SKM-1 treated with dmso at 0.1 percent for 144 hours (cell line): Measurements from ENCODE around the gene RAP1A.
"Not testable (repeated sequence)": the region's sequence is repeated elsewhere in the genome, so short reads cannot be mapped to it uniquely, and the experiment has no call there.

Experiments used
- DNase-seq: peaks from one replicate; lab custom pipeline; 2025; ENCODE audit not compliant: unreplicated experiment; lab: John Stamatoyannopoulos, UW

Gene RAP1A

DNA sequence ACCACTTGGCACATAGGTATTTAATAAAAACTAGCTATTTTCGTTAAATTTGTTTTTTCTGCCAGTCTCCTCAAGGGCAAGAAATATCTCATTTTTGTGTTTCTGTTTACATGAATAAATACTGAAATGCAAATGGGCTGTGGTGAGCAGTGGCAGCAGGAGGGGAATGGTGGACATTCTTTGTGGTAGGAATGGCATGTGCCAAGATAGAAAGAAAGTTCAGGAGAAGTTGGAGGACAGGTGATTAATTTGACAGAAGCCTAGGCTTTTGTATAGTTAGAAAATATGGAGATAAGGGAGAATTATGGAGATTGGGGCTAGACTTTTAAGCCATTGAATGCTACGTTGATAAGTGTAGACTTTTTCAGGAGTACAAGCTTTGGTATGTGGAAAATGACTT lies 8.6 kb downstream of the RAP1A start:
- no peak for DNase-seq

DNA sequence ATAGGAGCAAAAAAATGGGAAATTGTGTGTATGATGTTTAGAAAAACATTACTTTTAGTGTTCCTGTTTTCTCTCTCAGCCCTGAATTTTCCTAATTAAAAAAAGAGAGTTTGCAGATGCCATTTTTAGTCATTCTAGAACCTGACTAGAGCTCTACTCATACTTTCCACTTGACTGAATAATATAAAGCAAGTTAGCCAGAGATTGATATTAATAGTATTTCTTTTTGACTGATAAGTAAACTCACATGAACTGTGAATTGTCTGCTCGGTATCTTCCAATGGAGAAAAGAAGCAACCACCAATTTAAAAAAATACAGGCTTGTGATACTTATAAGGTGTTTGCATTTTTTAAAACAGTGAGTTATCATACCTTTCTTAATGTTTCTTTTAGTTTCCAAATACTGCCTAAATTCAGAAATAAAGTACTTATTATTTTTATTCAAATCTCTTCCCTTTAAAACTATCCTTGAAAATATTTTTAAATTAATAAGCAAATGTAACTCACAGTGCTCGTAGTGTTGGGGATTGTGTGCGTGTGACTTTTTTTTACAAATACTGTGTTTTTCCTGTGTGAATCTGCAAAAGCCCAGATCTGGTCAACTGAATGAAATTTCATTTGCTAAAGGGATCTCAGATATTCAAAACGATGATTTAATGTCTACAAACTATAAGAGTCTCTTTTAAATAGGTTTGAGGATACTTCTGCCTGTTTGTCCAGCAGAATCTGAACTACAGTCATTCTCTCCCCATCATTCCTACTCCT lies 9.8 kb downstream of the RAP1A start:
- no peak for DNase-seq

DNA sequence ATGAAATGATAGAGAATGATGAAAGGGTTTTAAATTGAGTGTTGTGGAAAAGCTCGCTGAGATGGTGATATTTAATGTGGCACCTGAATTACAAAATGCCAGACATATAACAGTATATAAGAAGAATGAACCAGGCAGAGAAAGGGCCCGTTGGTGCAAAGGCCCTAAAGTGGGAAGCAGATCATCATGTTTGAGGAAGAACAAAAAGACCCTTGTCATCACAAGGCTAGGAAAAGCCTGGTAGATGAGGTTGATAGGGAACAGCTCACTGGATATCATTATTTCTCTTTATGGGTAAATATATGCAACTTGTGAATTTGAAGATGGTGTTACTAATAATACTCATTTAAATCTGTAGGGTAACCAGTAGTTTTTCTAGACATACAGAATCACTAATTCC lies 11.0 kb downstream of the RAP1A start:
- DNase-seq, result no peak

DNA sequence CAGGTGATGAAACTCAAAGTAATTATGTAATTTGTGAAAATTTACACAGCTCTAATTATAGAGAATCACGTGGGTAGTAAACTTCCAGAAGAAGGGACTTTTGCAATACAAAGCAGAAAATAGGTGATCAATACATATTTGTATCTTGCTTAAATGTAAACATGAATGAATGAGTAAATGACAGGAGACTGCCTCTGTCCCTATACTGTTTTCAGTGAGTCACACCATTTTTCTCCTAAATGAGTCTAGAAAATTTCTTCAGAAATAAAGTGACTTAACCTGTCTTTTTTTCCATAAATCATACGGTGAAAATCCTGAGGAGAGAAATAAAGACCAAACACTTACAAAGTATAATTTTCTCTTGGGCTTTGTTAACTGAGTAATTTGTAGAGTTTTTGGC lies 11.9 kb downstream of the RAP1A start:
- no peak for DNase-seq

DNA sequence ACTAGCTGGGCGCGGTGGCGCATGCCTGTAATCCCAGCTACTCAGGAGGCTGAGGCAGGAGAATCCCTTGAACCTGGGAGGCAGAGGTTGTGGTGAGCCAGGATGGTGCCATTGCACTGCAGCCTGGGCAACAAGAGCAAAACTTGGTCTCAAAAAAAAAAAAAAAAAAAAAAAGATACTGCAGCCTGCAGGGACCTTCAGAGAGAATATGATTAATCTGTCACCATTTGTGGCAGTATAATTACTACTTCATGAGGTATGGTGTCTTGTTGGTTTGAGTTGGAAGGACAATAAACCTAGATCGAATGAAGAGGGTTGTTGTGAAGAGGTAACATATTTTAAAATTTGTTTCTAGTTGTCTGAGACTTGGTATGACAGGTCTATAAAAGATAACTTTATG lies 13.2 kb downstream of the RAP1A start:
- DNase-seq, result not testable (repeated sequence)

DNA sequence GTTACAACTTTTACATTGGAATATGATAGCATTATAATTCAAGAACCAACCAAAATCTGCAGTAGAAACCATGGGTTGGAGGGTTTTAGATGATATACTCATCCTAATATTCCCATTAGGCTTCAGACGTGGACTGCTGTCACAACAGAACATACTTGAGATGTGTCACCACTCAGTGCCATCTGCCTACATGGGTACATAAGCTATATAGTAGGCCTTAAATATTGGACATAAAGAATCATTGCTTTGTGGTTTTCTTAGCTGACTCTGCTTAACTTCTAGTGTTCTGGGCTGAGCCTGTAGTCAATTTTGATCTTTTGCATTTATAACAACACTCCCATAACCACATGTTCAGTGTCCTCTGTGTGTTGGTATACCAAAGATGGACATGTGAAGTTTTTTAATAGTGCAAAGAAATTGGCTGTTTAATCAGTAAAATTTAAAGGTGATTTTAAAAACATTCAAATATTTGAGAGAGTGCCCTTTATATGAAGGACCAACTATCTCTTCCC lies 14.2 kb downstream of the RAP1A start:
- no peak for DNase-seq

DNA sequence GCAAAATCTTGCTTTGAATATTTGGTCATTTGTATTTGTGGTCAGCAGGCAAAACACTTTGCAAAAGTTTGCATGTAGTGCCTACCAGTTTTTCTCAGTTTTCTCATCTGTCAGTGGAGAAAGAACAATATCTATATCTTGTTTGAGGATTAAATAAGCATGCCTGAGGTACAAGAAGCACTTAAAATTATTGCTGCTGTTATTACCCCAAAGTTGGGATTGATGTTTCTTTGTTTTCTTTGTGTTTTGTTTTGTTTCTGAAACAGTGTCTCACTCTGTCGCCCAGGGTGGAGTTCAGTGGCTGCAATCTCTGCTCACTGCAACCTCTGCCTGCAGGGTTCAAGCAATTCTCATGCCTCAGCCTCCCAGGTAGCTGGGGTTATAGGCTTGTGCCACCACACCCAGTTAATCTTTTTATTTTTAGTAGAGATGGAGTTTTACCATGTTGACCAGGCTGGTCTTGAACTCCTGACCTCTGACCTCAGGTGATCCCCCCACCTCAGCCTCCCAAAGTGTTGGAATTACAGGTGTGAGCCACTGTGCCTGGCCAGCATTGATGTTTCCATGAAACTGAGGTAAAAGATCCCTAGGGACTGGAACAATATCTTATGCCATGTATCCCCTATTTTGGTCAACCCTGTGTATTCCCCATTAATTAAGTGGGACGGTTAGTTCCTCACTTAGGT lies 15.9 kb downstream of the RAP1A start:
- DNase-seq, result no peak

DNA sequence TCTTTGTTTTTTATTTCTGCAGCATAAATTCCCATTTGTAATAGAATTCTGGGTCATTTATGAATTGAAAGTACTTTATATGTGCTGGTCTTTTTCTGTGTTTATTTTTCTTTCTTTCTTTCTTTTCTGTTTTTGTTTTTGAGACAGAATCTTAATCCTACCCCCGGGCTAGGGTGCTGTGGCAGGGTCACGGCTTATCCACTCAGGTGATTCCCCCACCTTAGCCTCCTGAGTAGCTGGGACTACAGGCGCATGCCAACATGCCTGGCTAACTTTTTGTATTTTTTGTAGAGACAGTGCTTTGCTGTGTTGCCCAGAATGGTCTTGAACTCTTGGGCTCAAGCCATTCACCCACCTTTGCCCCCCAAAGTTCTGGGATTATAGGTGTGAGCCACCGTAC lies 18.7 kb downstream of the RAP1A start:
- DNase-seq, result no peak

DNA sequence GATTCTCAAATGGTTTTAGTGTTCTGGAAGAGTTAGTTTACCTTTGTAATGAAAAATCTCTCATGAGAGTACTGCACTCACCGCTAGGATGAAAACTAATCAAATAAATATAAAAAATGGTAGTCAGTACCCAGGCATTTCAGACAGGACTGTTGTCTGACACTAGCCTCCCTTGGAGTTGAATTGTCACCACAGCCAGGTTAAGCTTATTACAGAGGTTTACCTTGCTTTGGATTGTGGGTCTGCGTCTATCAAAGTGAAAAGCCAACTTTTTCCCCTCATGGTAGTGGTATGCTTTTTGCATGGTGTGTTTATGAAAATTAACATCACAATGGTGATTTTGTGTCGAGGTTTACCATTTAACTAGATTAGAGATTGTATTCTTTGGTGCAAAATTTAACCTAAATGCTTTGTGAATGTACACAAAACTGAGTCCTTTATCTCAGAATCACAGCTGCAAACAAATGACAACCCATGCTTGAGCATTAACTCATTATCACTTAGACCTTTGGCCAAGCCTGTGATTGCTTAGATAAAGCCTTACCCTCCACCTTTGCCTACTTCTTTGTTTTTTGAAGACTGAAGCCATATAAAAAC lies 20.1 kb downstream of the RAP1A start:
- DNase-seq, result no peak

DNA sequence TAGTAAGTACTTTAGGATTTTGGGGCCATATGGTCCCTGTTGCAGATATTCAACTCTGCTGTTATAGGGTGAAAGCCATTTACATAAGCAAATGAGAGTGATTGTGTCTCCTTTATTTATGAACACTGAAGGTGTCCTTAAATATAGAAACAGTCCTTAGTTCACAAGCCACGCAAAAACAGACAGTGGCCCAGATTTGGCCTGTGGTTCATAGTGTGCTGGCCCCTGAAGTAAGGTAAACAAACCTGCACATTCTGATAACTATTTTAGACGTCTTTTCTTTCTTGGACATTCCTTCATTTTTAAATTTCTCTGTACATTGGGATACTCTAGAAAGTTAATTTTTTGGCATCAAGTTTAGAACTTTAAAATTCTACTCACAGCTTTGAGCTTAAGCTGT lies 23.5 kb downstream of the RAP1A start:
- no peak for DNase-seq

DNA sequence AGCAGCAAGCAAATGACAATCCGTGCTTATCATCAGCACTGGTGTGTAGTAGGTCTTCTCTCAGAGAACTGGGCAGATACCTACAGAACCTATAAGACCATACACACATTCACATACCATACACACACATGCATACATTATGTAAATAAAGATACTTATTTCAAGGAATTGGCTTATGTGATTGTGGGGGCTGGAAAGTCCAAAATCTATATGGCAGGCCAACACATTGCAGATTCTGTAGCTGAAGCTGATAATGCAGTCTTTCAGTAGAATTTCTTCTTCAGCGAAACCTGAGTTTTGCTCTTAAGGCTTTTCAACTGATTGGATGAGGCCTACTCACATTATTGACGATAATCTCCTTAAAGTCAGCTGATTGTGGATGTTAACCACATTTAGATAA lies 24.1 kb downstream of the RAP1A start:
- no peak for DNase-seq

DNA sequence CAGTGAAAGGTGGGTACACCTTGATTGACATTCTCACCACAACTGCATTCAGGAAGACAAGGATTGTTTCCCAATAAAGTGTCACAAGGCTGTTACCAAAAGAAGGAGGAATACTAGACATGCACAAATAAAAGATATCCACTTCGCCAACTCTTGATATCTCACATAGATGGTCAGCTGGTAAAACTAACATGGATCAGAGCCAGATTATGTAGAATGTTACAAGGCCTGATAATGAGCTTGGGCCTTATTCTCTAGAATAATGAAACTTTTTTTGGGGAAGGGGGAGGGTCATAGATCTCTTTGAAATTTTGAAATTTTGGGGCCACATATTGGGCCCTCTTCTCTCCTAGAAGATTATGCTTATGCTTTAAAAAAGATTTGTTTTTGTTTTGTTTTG lies 24.9 kb downstream of the RAP1A start:
- DNase-seq, result no peak

DNA sequence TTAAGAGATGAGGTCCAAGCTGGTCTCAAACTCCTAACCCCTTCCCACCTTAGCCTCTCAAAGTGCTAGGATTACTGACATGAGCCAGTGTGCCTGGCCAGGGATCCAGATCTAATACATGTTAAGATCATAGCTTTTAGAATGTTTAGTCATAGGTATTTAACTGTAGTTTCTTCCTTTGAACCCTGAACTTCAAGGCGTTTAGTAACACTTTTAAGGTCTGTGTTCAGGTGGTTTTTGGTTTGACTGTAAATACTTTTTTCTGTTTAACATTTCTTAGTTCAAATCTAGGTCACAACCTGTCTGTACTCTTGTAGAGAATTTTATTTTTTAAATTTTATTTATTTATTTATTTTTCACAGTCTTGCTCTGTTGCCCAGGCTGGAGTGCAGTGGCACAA lies 28.1 kb downstream of the RAP1A start:
- DNase-seq, result no peak

DNA sequence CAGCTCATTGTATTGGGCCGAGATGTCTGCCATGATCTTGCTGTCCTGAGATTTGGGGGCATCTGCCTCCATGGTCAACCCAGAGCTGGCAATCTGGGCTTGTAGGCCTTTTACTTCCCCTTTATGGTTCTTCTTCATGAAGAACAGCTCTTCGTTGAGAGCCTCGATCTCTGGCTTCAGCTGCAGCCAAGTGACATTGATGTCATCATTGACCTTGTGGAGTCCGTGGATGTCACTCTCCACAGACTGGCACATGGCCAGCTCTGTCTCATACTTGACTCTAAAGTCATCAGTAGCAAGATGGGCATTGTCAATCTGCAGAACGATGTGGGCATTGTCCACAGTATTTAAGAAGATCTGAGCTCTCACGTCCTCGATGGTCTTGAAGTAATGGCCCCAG lies 29.2 kb downstream of the RAP1A start:
- no peak for DNase-seq

DNA sequence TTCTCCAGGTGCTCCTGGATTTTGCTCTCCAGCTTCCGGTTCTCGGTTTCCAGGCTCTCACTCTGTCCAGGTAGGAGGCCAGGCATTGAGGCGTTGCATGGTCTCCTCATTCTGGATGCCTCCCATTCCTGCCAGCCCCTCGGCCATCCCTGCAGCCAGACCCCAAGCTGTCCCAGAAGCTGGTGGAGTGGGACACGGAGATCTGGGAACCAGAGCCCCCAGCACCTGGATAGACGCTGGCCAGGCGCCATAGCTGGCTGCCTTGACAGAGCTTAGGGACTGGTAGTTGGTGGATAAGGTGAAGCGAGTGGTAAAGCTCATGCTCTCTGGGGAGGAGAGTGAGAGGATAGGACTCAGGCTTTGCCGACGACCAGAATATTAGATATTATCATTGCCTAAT lies 29.6 kb downstream of the RAP1A start:
- no peak for DNase-seq

DNA sequence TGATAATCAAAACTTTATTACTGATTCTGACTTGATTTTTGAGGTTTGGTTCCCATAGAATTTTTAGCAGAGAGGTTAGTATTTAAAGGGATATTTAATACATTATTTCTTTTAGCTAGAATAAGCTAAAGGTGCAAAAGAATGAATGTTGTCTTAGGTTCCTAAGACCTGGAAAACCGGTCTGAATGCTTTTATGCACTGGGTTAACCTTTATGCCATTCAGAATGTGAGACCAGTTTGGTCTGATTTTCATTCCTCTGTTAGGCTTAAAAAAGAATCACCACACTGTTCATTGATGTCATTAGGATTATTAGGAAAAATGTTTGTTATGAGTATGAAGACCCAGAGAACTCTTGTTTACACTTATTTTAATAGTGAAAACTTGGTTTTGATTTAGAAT lies 30.1 kb downstream of the RAP1A start:
- no peak for DNase-seq

DNA sequence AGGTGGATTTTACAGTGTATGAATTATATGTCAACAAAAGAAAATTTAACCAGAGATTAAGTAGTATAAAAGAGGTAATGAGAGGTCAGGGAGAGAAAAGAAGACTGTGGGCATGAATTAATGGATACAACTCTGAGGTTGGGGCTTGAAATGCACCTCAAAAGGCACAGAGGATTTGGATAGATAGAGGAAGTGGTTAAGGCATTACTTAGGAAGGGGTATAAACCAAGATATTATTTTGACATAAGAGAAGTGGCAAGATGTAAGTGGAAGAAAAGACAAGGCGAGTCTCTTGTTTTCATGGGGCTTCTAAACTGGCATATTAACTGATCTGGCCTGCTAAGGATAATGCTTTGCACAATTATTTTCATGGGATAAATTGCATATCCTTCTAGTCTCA lies 34.1 kb downstream of the RAP1A start:
- peak; percentile 69 for DNase-seq

DNA sequence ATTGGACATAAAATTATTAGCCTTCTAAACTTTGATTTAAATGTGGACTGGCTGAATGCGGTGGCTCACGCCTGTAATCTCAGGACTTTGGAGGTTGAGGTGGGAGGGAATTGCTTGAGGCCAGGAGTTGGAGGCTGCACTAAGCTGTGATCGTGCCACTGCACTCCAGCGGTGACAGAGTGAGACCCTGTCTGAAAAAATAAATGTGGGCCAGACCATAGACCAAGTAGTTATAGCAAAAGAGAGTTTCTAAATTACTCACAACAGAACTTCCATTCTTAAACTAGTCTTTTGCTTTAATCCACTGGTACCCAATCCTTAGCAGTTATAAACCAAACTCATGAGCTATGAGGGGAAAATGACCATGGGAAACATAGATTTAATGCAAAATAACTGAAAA lies 35.2 kb downstream of the RAP1A start:
- no peak for DNase-seq

DNA sequence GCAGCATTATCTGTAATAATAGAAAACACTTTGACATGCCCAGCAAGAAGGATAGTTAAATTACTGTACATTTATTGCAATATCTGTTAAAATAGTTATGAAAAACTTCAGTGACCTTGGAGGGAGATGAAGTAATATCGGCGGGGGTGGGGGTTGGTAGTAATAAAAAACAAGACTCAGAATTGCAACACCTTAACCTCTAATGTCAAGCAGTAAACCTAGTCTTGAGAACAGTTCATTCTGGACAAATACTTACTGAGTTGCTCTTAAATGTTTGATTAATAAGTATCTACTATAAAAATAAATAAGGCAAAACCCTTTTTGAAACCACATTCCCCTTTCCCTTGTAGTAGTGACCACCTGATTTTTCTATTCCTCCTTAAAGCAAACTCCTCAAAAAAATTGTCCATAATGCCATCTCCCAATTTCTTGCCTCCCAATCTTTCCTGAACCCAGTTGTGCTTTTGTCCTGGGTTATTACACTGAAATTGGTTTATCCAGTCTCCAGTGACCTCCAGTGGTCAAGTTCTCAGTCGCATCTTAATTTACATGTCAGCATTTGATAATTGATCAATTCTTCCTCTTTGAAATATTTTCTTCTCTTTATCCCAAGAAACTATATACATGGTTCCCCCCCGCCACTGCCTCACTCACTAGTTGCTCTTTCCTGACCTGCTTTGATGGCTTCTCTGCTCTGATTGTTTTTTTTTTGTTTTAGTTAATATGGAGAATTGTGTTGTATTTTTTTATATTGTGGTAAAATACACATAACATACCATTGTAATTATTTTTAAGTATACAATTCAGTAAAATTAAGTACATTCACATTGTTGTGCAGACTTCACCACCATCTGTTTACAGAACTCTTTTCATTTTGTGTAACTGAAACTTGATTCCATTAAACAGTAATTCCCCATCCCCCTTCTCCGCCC lies 36.8 kb downstream of the RAP1A start:
- DNase-seq, result peak; percentile 40

DNA sequence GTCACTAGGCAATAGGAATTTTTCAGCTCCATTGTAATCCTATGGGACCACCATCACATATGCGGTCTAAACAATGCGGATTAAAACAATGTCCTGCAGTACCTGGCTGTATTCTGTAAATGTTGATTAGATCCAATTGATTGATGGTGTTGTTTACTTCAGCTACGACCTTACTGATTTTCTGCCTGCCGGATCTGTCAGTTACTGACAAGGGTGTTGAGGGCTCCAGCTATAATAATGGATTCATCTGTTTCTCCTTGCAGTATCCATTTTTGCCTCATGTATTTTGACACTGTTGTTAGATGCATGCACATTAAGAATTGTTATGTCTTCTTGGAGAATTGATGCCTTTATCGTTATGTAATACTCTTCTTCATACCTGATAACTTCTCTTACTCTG lies 39.0 kb downstream of the RAP1A start:
- DNase-seq, result no peak
